ENCODE measurements around the gene ATP8B1. TPM values are rescaled to one million over a fixed set of nuclear protein-coding genes. Genes with fewer than 3 reads are reported as not detected.

The ATP8B1 gene
- total and polyA plus RNA-seq, 2 donors (not counting 3 experiments of a cell fraction or from before 2014, with no cell fraction given) = 49.3 to 100 TPM

GRCh38 chr18:57716549-57716948 lies 86.6 kb downstream of the ATP8B1 start:
- no peaks in the 10 kb centered on the region for H4K20me1 ChIP-seq (replicated peaks; ENCODE audit: control insufficient read depth, extremely low read depth, insufficient read depth, low read length)
- intact Hi-C loops (cut with micrococcal nuclease) (no loop called here), dilution Hi-C loops (cut with MboI; ENCODE audit: extremely low pct_ligation_motif_present, low sequenced_read_pairs) (no loop called here)
- H3K79me2 ChIP-seq (ENCODE audit: control insufficient read depth, insufficient read depth, low read length) = peaks cover 29% of the 10 kb centered on the region
- CTCF ChIA-PET = no interaction called here
- no TSS peak for BruUV-seq (replicated peaks)
- no peak overlapping the region for H3K9ac ChIP-seq (replicated peaks; ENCODE audit: extremely low read depth, insufficient read depth, low read length)
- H3K27ac ChIP-seq (ENCODE audit: insufficient read depth, low read depth, low read length) = no peak overlapping the region
- FAIRE-seq = no peak
- H3K9me3 ChIP-seq (replicated peaks; ENCODE audit: control insufficient read depth, insufficient read depth, low read length) = no peaks in the 10 kb centered on the region
- H3K36me3 ChIP-seq (ENCODE audit: control insufficient read depth in 2 of 2, extremely low read depth in 1 of 2, insufficient read depth in 2 of 2, low read length in 2 of 2) = peaks cover 0 to 8% of the 10 kb centered on the region in 2 experiments
- no peaks in the 10 kb centered on the region for H3K27me3 ChIP-seq (ENCODE audit: control insufficient read depth in 2 of 2, insufficient read depth in 2 of 2, low read length in 2 of 2)
- POLR2A ChIA-PET = interaction anchor here (0.6 kb wide), 1 partner anchor 36 kb away, joined by 4 read pairs; no protein-coding TSS in a partner anchor
- DNase-seq (ENCODE audit: low read depth, low spot score) = no peak
- H3K4me2 ChIP-seq (ENCODE audit: insufficient read depth, low read length) = no peak overlapping the region
- peaks cover 2% of the 10 kb centered on the region for H3K9me1 ChIP-seq (replicated peaks; ENCODE audit: control insufficient read depth, extremely low read depth, insufficient read depth, low read length)
- H2AFZ ChIP-seq (ENCODE audit: low read depth, low read length) = no peak overlapping the region
- H3K4me3 ChIP-seq (replicated peaks in 1 of 3; ENCODE audit: insufficient read depth in 1 of 3, low read depth in 1 of 3, low read length in 3 of 3) = no peak overlapping the region
- no peak for TF ChIP-seq CTCF (IDR thresholded peaks at IDR 0.05; ENCODE audit: extremely low read depth in 1 of 2, insufficient read depth in 1 of 2, low read depth in 1 of 2, low read length in 2 of 2)
- no peak for TF ChIP-seq POLR2A (IDR thresholded peaks at IDR 0.05; ENCODE audit: low read depth, low read length)
- TF ChIP-seq MAX (IDR thresholded peaks at IDR 0.05; ENCODE audit: insufficient read depth, insufficient read length) = no peak
- TF ChIP-seq POLR2AphosphoS5 (IDR thresholded peaks at IDR 0.05; ENCODE audit: insufficient read depth, low read depth, low read length) = no peak
- no peak for TF ChIP-seq JUN (IDR thresholded peaks at IDR 0.05; ENCODE audit: borderline replicate concordance, insufficient read depth, insufficient read length, low read depth)
- no peak for TF ChIP-seq FOS (IDR thresholded peaks at IDR 0.05; ENCODE audit: borderline replicate concordance, insufficient read depth, low read length)
- no peak for TF ChIP-seq MYC (IDR thresholded peaks at IDR 0.05; ENCODE audit: low read depth, low read length)
- no peak for TF ChIP-seq GATA2 (IDR thresholded peaks at IDR 0.05; ENCODE audit: insufficient read depth, insufficient read length, low read depth, low read length)
- H3K4me1 ChIP-seq (ENCODE audit: control insufficient read depth, extremely low read depth, insufficient read depth, low read length) = peaks cover 2% of the 10 kb centered on the region

All from endothelial cell of umbilical vein (primary cell).